GM21576 (cell line): ENCODE results near the gene MPP3.

ENCODE experiments used
- ATAC-seq: cut with Tn5 transposase; IDR thresholded peaks from one replicate; pipeline ENCODE4 v1.9.1; 2021; ENCODE audit warnings: mild to moderate bottlenecking, moderate library complexity; ENCODE audit not compliant: unreplicated experiment

The MPP3 gene

DNA sequence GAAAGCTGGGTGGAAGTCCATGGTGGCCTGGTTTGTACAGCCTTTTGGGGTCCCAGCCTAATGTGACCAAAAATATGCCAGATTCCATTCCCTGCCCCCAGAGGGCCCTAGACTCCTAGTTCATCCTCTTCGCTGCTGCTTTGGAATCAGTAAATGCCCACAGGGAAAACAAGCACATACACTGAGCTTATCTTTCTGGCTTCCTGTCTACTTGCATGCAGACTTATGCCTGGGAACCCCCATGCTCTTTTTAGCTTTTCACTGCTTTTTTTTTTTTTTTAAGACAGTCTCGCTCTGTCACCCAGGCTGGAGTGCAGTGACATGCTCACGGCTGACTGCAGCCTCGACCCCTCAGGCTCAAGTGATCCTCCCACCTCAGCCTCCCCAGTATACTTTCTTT, 7.9 kb upstream of the MPP3 start:
- no peak for ATAC-seq

DNA sequence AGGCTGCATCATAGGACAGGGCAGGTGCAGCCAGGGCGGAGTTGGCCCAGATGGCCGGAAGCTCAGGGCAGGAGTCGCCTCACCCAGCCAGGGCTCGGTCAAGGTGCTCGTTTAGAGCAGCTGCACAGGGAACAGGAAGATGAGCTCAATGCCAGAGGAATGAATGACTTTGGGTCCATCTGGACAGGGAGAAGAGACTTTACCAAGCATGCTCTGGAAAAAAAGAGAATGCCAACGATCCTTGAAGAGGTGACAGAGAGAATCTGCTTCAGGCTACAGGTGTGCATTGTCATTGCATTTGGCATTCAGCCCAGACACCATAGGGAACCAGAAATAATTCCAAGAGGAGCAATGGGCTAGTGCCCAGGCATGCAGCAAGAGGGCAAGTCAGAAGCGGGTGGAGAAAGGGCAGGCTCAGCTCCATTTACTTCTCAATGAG, 6.7 kb upstream of the MPP3 start:
- ATAC-seq: no peak

GRCh38 chr17:43834106-43834505, 1.2 kb upstream of the MPP3 start:
- ATAC-seq: no peak

GRCh38 chr17:43832168-43832975, 574 bp downstream of the MPP3 start:
- ATAC-seq: no peak

DNA sequence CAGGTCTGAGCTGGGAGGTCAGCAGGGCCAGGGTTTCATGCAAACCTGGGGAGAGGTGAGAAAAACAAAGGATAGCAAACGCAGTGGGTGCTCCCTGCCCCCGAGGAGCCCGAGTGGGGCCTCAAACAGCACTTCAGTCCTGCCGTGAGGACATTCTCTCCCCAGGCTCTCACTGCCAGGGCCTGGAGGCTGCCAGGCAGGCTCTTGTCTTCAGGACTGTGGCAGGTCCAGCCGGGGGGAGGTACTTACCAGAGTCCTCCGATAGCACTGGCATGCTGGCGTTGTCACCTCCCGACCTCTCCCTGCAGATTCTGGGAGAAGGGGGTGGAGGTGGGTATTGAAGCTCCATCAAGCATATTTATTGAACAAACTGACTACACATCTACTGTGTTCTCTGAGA, 1.3 kb downstream of the MPP3 start:
- ATAC-seq: no peak

- no peak for ATAC-seq
Measured at GRCh38 chr17:43830510-43831140, 2.3 kb downstream of the MPP3 start.

DNA sequence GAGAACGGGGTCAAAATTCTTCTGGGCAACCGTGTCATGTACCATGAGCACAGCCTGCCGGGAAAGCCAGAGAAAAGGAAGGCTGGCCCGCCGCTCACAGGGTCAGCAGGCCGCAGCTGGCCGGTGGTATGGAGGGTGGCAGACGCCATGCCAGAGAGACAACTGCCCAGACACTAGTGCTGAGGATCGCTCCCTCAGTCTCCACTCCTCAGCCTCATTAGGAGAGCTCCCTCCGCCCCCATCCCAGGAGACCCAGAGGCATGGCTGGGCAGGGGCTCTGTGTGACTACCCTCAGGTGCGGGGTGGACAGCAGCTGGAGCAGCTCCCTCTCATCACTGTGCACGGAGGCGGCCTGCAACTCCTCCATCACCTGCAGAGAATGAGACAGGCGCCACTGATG, 3.2 kb downstream of the MPP3 start:
- ATAC-seq: no peak

DNA sequence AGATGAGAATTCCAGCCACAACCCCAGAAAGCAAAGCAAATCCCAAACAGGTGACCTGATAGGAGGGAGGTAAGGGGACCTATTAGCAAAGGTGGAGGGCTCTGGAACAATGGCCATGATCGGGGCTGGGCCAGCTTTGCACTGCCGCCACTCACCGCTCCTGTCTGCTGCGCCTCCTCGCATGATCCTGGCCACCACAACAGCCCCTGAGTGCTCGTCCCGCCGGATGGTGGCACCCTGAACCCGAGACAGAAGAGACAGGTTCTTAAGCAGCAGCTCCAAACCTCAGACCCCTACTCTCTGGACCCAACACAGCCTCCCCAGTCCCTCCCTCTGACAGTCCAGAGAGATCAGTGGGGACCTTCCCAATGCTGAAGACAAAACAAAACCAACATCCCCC, 5.3 kb downstream of the MPP3 start:
- no peak for ATAC-seq

DNA sequence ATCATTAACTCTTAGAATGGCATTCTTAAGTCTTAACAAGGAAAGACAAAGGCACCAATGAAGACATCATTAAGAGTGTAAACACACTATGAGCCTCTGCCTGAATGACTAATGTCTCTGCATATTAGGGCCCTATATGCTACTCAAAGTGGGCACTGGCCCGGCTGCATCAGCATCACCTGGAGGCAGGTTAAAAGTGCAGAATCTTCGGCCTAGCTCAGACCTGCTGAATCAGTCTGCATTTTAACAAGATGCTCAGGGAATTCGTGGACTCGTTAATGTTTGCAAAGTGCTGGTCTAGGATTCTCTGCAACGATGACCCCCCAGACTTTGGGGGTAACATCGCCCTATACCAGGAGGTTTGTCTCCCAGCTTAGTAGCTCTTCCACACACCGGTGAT, 6.7 kb downstream of the MPP3 start:
- no peak for ATAC-seq

GRCh38 chr17:43825567-43825966, 7.4 kb downstream of the MPP3 start:
- no peak for ATAC-seq

DNA sequence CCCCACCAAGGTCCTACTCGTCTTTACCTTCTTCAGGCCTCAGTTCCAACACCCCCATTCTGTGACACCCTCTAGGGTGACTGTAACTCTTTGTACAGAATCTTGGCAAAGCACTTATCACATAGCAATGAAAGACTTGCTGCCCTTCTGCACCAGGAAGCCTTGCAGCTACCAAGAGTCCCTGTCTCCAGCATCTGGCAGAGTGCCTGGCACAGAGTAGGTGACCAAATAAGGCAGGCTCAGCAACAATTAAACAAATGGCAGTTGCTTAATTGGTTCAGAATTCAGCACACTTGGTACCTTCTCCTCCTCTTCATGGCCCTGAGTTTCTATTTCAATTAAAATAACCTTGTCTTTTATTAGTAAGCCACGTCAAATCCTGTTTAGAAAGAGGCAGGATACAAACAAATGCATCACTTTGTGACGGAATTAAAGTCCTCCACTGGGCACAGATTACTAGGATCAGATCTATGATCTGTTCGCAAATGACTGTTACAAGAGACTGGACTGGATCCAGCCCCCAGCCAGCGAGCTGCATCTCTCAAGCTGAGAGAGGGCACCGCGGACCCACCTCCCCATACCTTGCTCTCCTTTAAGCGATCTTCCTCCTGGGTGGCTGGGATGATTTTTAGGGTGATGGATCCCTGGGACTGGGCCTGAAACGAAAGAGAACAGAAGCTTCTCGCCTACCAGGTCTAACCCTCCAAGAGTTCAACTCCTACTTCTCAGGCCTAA, 9.4 kb downstream of the MPP3 start:
- ATAC-seq: no peak

GRCh38 chr17:43822570-43823190, 10.3 kb downstream of the MPP3 start:
- no peak for ATAC-seq

DNA sequence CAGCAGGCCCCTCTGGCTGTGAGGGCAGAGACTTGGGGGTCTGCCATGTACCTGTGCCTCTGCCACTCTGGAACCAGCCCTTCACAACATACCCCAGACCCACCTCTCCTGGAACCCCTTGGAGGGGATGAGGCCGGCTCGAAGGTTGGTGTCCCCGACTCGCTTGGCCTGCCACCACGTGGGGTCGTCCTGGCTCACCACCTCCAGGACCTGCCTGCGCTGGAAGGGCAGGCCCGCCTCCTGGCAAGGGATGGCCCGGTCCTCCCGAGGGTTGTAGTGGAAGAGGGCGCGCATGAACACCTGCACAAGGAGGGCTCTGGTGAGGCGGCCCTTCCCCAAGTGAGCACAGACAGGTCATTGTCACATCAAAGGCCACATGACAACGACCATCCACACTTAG, 12.2 kb downstream of the MPP3 start:
- no peak for ATAC-seq

- ATAC-seq: no peak
Measured at GRCh38 chr17:43818966-43819365, 14.0 kb downstream of the MPP3 start.

DNA sequence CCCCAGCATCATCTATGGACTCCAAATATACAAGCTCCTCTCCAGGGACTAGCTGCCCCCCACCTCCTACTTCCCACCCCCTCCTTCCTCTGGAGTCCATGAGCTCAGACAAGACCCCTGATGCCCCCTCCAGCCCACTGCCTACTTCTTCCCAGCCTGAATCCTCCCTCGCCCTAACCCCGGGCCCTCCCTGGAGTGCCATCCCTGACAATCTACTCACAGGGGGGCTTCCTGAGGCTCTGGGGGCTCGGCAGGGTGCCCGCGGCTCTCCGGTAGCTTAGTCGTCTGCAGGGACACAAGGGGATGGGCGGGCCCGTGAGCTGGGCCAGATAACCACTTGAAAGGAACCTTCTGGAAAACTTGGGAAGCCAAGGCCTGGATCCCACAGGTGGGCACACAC, 15.1 kb downstream of the MPP3 start:
- no peak for ATAC-seq

- ATAC-seq: no peak
Measured at GRCh38 chr17:43816336-43817320, 16.3 kb downstream of the MPP3 start.

DNA sequence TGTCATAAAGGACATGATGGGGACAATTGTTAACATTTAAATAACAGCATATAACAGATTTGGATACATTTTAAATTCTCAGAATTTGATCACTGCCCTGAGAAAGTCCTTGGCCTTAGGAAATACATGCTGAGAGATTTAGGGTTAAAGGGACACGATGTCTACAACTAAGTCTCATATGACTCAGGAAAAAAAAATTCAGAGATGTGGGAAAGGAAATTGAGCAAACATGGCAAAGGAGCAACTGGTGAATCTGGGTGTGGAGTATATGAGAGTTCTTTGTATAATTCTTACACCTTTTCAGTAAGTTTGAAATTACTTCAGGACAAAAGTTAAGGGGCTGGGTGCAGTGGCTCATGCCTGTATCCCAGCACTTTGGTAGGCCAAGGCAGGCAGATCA, 18.2 kb downstream of the MPP3 start:
- ATAC-seq: no peak

GRCh38 chr17:43814026-43814425, 18.9 kb downstream of the MPP3 start:
- no peak for ATAC-seq

DNA sequence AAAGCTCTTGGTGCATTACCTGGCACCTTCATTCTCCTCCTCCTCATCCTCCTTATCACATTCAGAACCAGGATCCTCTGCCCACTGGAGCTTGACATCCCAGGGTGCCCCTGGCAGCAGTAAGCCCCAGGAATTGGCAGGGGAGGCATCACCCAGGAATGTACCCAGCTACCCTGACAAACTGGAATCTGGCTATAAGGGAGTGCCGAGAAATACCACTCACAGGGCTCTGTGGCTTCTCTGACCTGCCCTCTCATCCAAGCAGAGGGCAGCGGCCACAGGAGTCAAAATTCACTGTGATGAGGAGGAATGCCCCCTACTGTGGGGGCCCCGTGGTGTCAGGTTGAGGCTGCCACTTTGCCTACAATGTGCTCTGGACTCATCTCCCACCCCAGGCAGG, 19.6 kb downstream of the MPP3 start:
- ATAC-seq: no peak
